SK-N-SH treated with all-trans-retinoic acid at 6 μM for 48 hours (cell line): ENCODE measurements around the gene NAB1.

ENCODE experiments used
- SNAI2 ChIP-seq: fragments of 250-450 bp; sonication (Bioruptor Pico); IDR thresholded peaks from 2 replicates; pipeline ENCODE4 v1.5.0; 2020; ENCODE audit warnings: mild to moderate bottlenecking, moderate library complexity
- TCF4 ChIP-seq: fragments of 250-450 bp; sonication (Bioruptor Pico); IDR thresholded peaks from 2 replicates; pipeline ENCODE4 v1.8.0; 2021; ENCODE audit warnings: mild to moderate bottlenecking, moderate library complexity, borderline replicate concordance
- TF ChIP-seq, protein P1 (sequence below): fragments of 250-450 bp; sonication (Bioruptor Pico); IDR thresholded peaks from 2 replicates; pipeline ENCODE4 v1.8.0; 2020; ENCODE audit warnings: mild to moderate bottlenecking, moderate library complexity, borderline replicate concordance

DNA sequence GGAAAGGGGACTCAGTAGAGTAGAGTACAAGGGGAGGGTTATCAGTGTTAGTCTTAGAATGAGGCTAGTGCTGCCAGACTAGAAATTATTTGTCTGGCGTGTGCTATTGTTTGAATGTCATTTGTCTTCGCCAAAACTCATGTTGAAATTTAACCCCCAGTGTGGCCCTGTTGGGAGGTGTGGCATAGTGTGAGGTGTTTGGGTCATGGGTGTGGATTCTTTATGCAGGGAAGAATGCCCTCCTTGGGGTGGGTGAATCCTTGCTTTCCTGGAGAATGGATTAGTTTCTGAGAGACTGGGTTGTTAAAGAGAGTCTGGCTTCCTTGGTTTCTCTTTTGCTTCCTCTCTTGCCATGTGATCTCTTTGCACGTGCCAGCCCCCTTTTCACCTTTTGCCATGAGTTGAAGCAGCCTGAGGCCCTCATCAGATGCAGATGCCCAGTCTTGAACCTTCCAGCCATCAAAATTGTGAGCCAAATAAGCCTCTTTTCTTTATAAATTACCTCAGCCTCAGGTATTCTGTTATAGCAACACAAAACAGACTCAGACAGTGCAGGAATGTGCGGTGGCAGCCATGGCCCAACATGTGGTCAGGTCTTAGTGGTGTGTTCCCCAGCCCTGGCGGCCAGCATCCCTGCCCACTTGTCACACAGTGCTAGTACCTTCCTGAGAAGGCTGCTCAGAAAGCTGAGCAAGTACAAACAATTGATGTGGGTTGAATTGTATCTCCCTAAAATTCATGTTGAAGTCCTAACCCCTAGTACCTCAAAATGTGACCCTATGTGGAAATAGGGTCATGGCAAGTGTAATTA, 48.4 kb upstream of the NAB1 start:
- TF ChIP-seq TCF4 (CRISPR knock-in tag) (no peak), SNAI2 (CRISPR knock-in tag) (no peak)
- TF ChIP-seq, protein P1, sequence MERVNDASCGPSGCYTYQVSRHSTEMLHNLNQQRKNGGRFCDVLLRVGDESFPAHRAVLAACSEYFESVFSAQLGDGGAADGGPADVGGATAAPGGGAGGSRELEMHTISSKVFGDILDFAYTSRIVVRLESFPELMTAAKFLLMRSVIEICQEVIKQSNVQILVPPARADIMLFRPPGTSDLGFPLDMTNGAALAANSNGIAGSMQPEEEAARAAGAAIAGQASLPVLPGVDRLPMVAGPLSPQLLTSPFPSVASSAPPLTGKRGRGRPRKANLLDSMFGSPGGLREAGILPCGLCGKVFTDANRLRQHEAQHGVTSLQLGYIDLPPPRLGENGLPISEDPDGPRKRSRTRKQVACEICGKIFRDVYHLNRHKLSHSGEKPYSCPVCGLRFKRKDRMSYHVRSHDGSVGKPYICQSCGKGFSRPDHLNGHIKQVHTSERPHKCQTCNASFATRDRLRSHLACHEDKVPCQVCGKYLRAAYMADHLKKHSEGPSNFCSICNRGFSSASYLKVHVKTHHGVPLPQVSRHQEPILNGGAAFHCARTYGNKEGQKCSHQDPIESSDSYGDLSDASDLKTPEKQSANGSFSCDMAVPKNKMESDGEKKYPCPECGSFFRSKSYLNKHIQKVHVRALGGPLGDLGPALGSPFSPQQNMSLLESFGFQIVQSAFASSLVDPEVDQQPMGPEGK = no peak
